GM12878 (cell line): ENCODE measurements around the gene FNDC11. TPM values are rescaled to one million over a fixed set of nuclear protein-coding genes. Genes with fewer than 3 reads are reported as not detected.

Source experiments
- ATAC-seq: fragments of 200-7000 bp; cut with Tn5 transposase; 3 replicates; pipeline ENCODE4 v1.9.1; 2020; ENCODE audit warnings: mild to moderate bottlenecking, moderate library complexity
- BruUV-seq: library from RNA; stranded (reverse); fragments of 400-500 nt; replicated peaks from 2 replicates; lab custom pipeline; 2021; lab: Mats Ljungman, UMichigan
- CTCF ChIA-PET: fragments of 300-600 bp; sonication (Branson Sonifier 250); formaldehyde crosslinking; extraction: SDS; loops from one replicate; lab custom pipeline; 2021; ENCODE audit warnings: inconsistent platforms; lab: Yijun Ruan, JAX
- POLR2A ChIA-PET: fragments of 350-600 bp; formaldehyde crosslinking; extraction: SDS; loops from one replicate; lab custom pipeline; 2021; ENCODE audit warnings: inconsistent platforms; lab: Charles Lee
- RAD21 ChIA-PET: fragments of 300-600 bp; sonication (Branson Sonifier 250); formaldehyde crosslinking; loops from one replicate; lab custom pipeline; 2023; ENCODE audit warnings: antibody characterized with exemption; ENCODE audit not compliant: unreplicated experiment; lab: Charles Lee
- SMC1A ChIA-PET: fragments of 300-600 bp; sonication (Branson Sonifier 250); formaldehyde crosslinking; loops from one replicate; lab custom pipeline; 2023; ENCODE audit not compliant: unreplicated experiment, uncharacterized antibody; lab: Charles Lee
- DNase-seq: peaks from one replicate; pipeline ENCODE4 v3.0.0-alpha.2; 2011; ENCODE audit warnings: low read depth, low spot score
- FAIRE-seq: peaks from 3 replicates; lab custom pipeline; 2011; peaks lifted over from hg19 to GRCh38; lab: Jason Lieb, UNC
- H2AFZ ChIP-seq: 2 replicates; pipeline ENCODE4 v1.6.0; 2011; ENCODE audit warnings: low read depth, low read length, control low read depth; ENCODE audit not compliant: control insufficient read depth
- H3K27ac ChIP-seq: 2 replicates; pipeline ENCODE4 v1.5.1; 2011; ENCODE audit warnings: control low read depth; ENCODE audit not compliant: control insufficient read depth, insufficient read depth
- H3K27me3 ChIP-seq, 2 experiments: replicated peaks in 1 of 2; 2 replicates each; pipeline versions ENCODE4 v1.6.0 to v1.6.1; 2011; ENCODE audit warnings: low read length in 1 of 2; ENCODE audit not compliant: control insufficient read depth in 2 of 2, insufficient read depth in 2 of 2
- H3K36me3 ChIP-seq, 2 experiments: 2 replicates each; pipeline ENCODE4 v1.5.1; 2011; ENCODE audit warnings: low read length in 1 of 2; ENCODE audit not compliant: control insufficient read depth in 2 of 2, insufficient read depth in 2 of 2
- H3K4me1 ChIP-seq: 2 replicates; pipeline ENCODE4 v1.6.1; 2011; ENCODE audit warnings: mild to moderate bottlenecking, low read length, moderate library complexity, mixed read lengths; ENCODE audit not compliant: control insufficient read depth, insufficient read depth
- H3K4me2 ChIP-seq: 2 replicates; pipeline ENCODE4 v1.6.0; 2011; ENCODE audit warnings: control low read depth; ENCODE audit not compliant: control insufficient read depth, insufficient read depth
- H3K4me3 ChIP-seq: fragments of 200-600 bp; sonication (generic); 2 replicates; pipeline ENCODE4 v1.5.1; 2016
- H3K79me2 ChIP-seq: 2 replicates; pipeline ENCODE4 v1.6.0; 2011; ENCODE audit warnings: low read length; ENCODE audit not compliant: control insufficient read depth, insufficient read depth
- H3K9ac ChIP-seq: 2 replicates; pipeline ENCODE4 v1.8.0; 2011; ENCODE audit warnings: low read length, control low read depth, mixed read lengths; ENCODE audit not compliant: control insufficient read depth, insufficient read depth
- H3K9me3 ChIP-seq: replicated peaks from 3 replicates; pipeline ENCODE4 v1.5.1; 2011; ENCODE audit warnings: mild to moderate bottlenecking, low read length; ENCODE audit not compliant: control insufficient read depth, insufficient read depth
- H4K20me1 ChIP-seq: 2 replicates; pipeline ENCODE4 v1.6.0; 2011; ENCODE audit not compliant: control insufficient read depth, insufficient read depth
- CHD2 ChIP-seq: IDR thresholded peaks from 2 replicates; pipeline ENCODE4 v1.6.1; 2011; ENCODE audit warnings: low read depth, low read length, improper control_type of control experiment, borderline replicate concordance
- E4F1 ChIP-seq: fragments of 450-650 bp; IDR thresholded peaks from 2 replicates; pipeline ENCODE4 v1.6.1; 2018; ENCODE audit warnings: borderline replicate concordance, mild to moderate bottlenecking; ENCODE audit not compliant: partially characterized antibody
- ETV6 ChIP-seq, 2 experiments: fragments of 450-650 bp in 1 of 2; IDR thresholded peaks in 1 of 2; conservative IDR thresholded peaks in 1 of 2; 2 replicates each; pipeline ENCODE4 v1.6.1; 2014; ENCODE audit warnings: antibody characterized with exemption in 1 of 2, borderline replicate concordance in 1 of 2, low read depth in 1 of 2, mild to moderate bottlenecking in 1 of 2, moderate library complexity in 1 of 2
- HDGF ChIP-seq: fragments of 450-650 bp; IDR thresholded peaks from 2 replicates; pipeline ENCODE4 v1.6.1; 2016; ENCODE audit warnings: antibody characterized with exemption
- NFYA ChIP-seq: IDR thresholded peaks from 2 replicates; pipeline ENCODE4 v1.6.1; 2011; ENCODE audit warnings: low read depth, mild to moderate bottlenecking, low read length, improper control_type of control experiment, borderline replicate concordance
- PBX3 ChIP-seq: IDR thresholded peaks from 2 replicates; pipeline ENCODE4 v1.6.1; 2011; ENCODE audit warnings: mild to moderate bottlenecking, low read depth, low read length, moderate library complexity; ENCODE audit not compliant: insufficient replicate concordance
- POU2F2 ChIP-seq: IDR thresholded peaks from 3 replicates; pipeline ENCODE4 v1.6.1; 2011; ENCODE audit warnings: low read depth, mild to moderate bottlenecking, low read length, borderline replicate concordance
- RAD21 ChIP-seq: IDR thresholded peaks from 2 replicates; pipeline ENCODE4 v1.6.1; 2011; ENCODE audit warnings: mild to moderate bottlenecking, low read depth, low read length, moderate library complexity; ENCODE audit not compliant: insufficient read depth
- SMC3 ChIP-seq: IDR thresholded peaks from 2 replicates; pipeline ENCODE4 v1.6.1; 2011; ENCODE audit warnings: low read length, improper control_type of control experiment, borderline replicate concordance
- SP1 ChIP-seq: IDR thresholded peaks from one replicate; pipeline ENCODE4 v1.6.1; 2011; ENCODE audit warnings: low read depth, low read length
- STAT3 ChIP-seq: IDR thresholded peaks from 2 replicates; pipeline ENCODE4 v1.6.1; 2011; ENCODE audit warnings: low read depth, low read length, improper control_type of control experiment
- SUPT20H ChIP-seq: IDR thresholded peaks from 2 replicates; pipeline ENCODE4 v1.6.1; 2011; ENCODE audit warnings: low read depth, mild to moderate bottlenecking, low read length, moderate library complexity, borderline replicate concordance; ENCODE audit not compliant: control insufficient read depth
- USF1 ChIP-seq: IDR thresholded peaks from 2 replicates; pipeline ENCODE4 v1.6.1; 2011; ENCODE audit warnings: borderline replicate concordance, low read depth, mild to moderate bottlenecking, moderate library complexity, mixed read lengths, low read length; ENCODE audit not compliant: insufficient read depth; ENCODE audit errors: extremely low read length
- WGBS: methylation state at CpG from one replicate; pipeline ENCODE4 v1.1.6; 2016; ENCODE audit warnings: low lambda C conversion rate; ENCODE audit not compliant: insufficient replicate concordance, insufficient coverage; ENCODE audit errors: missing lambda C conversion rate; 5-methylcytosine and 5-hydroxymethylcytosine counted together
- in situ Hi-C: fragments of 300-500 bp; cut with MboI; formaldehyde crosslinking; loops from 9 replicates; pipeline ENCODE4 v1.14.3; 2018; ENCODE audit warnings: mixed read lengths
- intact Hi-C: fragments of 100-400 bp; cut with micrococcal nuclease; formaldehyde crosslinking; loops from one replicate; pipeline ENCODE4 v1.14.2; 2022; ENCODE audit not compliant: unreplicated experiment
- polyA plus RNA-seq, 11 experiments: library from polyadenylated mRNA; depleted of rRNA in 4 of 11; unstranded in 6 of 11; stranded (reverse) in 5 of 11; fragments of >200 nt; fragmentation: Nextera tagmentation in 4 of 11; fragmentation: Illumina TruSeq in 1 of 11; extraction: Ambion mirVana in 4 of 11; extraction: Trizol in 1 of 11; gene quantifications; 1 replicate in 1 of 11; 2 replicates in 10 of 11; pipeline versions ENCODE4 v1.2.1 to v1.2.3, GENCODE V29; 2011 to 2016; ENCODE audit warnings: inconsistent platforms in 2 of 11, missing spikeins in 2 of 11, low read depth in 1 of 11
- total RNA-seq, 4 experiments: library from RNA; depleted of rRNA in 3 of 4; stranded (reverse); fragments of >200 nt in 3 of 4; fragmentation: Illumina TruSeq in 1 of 4; extraction: Trizol in 1 of 4; gene quantifications; 2 replicates each; pipeline versions ENCODE4 v1.2.1 to v1.2.3, GENCODE V29; 2013 to 2021

The FNDC11 gene
- total and polyA plus RNA-seq, 10 of the 15 experiments (the other 5 are each of a cell fraction or from before 2014, with no cell fraction given), result 0.09 to 0.72 (median 0.34) TPM; not detected in 2

- FAIRE-seq (no peak), DNase-seq (no peak), ATAC-seq (no peak)
- Histone ChIP-seq H3K36me3 (no peaks in the 10 kb centered on the region; a peak in 1 of 4 replicates), H3K79me2 (no peaks in the 10 kb centered on the region), H3K4me3 (no peak overlapping the region), H3K4me1 (peaks cover 24% of the 10 kb centered on the region), H3K9me3 (no peaks in the 10 kb centered on the region; the same call in 2 of the 3 replicates), H4K20me1 (no peaks in the 10 kb centered on the region), H3K27ac (no peak overlapping the region), H3K4me2 (no peak overlapping the region), H3K9ac (no peak overlapping the region), H3K27me3 (no peaks in the 10 kb centered on the region), H2AFZ (no peak overlapping the region)
- 97% methylated on average over 61 of the region's 61 CpGs for WGBS
- RAD21 ChIA-PET, result interaction anchor here (0.9 kb wide), 1 partner anchor 27 kb away, joined by 3 read pairs; no protein-coding TSS in a partner anchor
- SMC1A ChIA-PET, result no interaction called here
- POLR2A ChIA-PET, result no interaction called here
- CTCF ChIA-PET, result no interaction called here
- no peak for TF ChIP-seq PBX3
- TF ChIP-seq CHD2, result no peak
- TF ChIP-seq SP1, result no peak
- no peak for TF ChIP-seq RAD21
- TF ChIP-seq ETV6 (conservative IDR thresholded peaks at IDR 0.05 in 1 of 2, IDR thresholded peaks at IDR 0.05 in 1 of 2; ENCODE audit: borderline replicate concordance in 1 of 2, low read depth in 1 of 2), result no peak
- TF ChIP-seq SMC3, result no peak
- TF ChIP-seq HDGF, result no peak
- TF ChIP-seq SUPT20H, result no peak
- no peak for TF ChIP-seq NFYA
- TF ChIP-seq STAT3, result no peak
- TF ChIP-seq POU2F2, result no peak
- TF ChIP-seq USF1, result no peak
- TF ChIP-seq E4F1, result no peak
- in situ Hi-C loops, result no loop called here
- BruUV-seq, result no TSS peak
- intact Hi-C loops, result no loop called here
Observed at GRCh38 chr20:63565021-63565698, 11.2 kb downstream of the FNDC11 start.
